Mesenchymal stem cell (in vitro differentiated cells and primary cell): ENCODE data around the gene TBC1D17.
A peak's percentile ranks its signal among the peaks of the same experiment; 100 is the strongest.

Experiments
- DNase-seq: peaks from one replicate; pipeline ENCODE4 v3.0.0-alpha.2; 2013
- H2AFZ ChIP-seq: one replicate; pipeline ENCODE4 v1.6.1; 2013; ENCODE audit warnings: low read depth, mild to moderate bottlenecking, control low read depth, inconsistent platforms, low read length, moderate library complexity
- H2AK5ac ChIP-seq: 2 replicates; pipeline ENCODE4 v1.6.1; 2013; ENCODE audit warnings: low read length, moderate library complexity, mild to moderate bottlenecking, inconsistent platforms; ENCODE audit not compliant: severe bottlenecking
- H2BK120ac ChIP-seq: one replicate; pipeline ENCODE4 v1.6.1; 2013; ENCODE audit warnings: low read depth, mild to moderate bottlenecking, inconsistent platforms, low read length, moderate library complexity
- H2BK12ac ChIP-seq, 2 experiments: one replicate each; pipeline ENCODE4 v1.6.1; 2013; ENCODE audit warnings: inconsistent platforms in 2 of 2, low read length in 2 of 2, mild to moderate bottlenecking in 2 of 2, moderate library complexity in 2 of 2, control low read depth in 1 of 2
- H2BK15ac ChIP-seq: one replicate; pipeline ENCODE4 v1.6.1; 2013; ENCODE audit warnings: mild to moderate bottlenecking, low read depth, inconsistent platforms; ENCODE audit not compliant: poor library complexity, severe bottlenecking
- H2BK5ac ChIP-seq: 2 replicates; pipeline ENCODE4 v1.6.1; 2013; ENCODE audit warnings: low read depth, mild to moderate bottlenecking, low read length, control low read depth, inconsistent platforms; ENCODE audit not compliant: poor library complexity, severe bottlenecking
- H3K14ac ChIP-seq, 2 experiments: one replicate each; pipeline ENCODE4 v1.6.1; 2013; ENCODE audit warnings: inconsistent platforms in 2 of 2, low read length in 2 of 2, control low read depth in 1 of 2, mild to moderate bottlenecking in 1 of 2, moderate library complexity in 1 of 2
- H3K18ac ChIP-seq, 2 experiments: one replicate each; pipeline ENCODE4 v1.6.1; 2013; ENCODE audit warnings: inconsistent platforms in 2 of 2, low read length in 2 of 2, control low read depth in 1 of 2, low read depth in 1 of 2, mild to moderate bottlenecking in 1 of 2
- H3K23ac ChIP-seq, 2 experiments: one replicate each; pipeline ENCODE4 v1.6.1; 2013; ENCODE audit warnings: inconsistent platforms in 2 of 2, low read length in 2 of 2, mild to moderate bottlenecking in 2 of 2, moderate library complexity in 2 of 2, control low read depth in 1 of 2
- H3K27ac ChIP-seq: 2 replicates; pipeline ENCODE4 v1.5.1; 2013; ENCODE audit warnings: mild to moderate bottlenecking, moderate library complexity, low read length, control low read depth, inconsistent platforms; ENCODE audit not compliant: poor library complexity, severe bottlenecking
- H3K27me3 ChIP-seq, 2 experiments: 2 replicates each; pipeline versions ENCODE4 v1.6.1 to v1.7.0; 2013; ENCODE audit warnings: low read length in 2 of 2, mild to moderate bottlenecking in 2 of 2, moderate library complexity in 2 of 2, control low read depth in 1 of 2, inconsistent platforms in 1 of 2; ENCODE audit not compliant: control insufficient read depth in 1 of 2, insufficient read depth in 1 of 2
- H3K36me3 ChIP-seq, 2 experiments: 2 replicates each; pipeline versions ENCODE4 v1.6.1 to v1.7.0; 2013; ENCODE audit warnings: low read length in 2 of 2, control low read depth in 1 of 2, inconsistent platforms in 1 of 2, low read depth in 1 of 2, mild to moderate bottlenecking in 1 of 2; ENCODE audit not compliant: insufficient read depth in 2 of 2, control insufficient read depth in 1 of 2
- H3K4ac ChIP-seq, 2 experiments: one replicate each; pipeline ENCODE4 v1.6.1; 2013; ENCODE audit warnings: inconsistent platforms in 2 of 2, low read length in 2 of 2, mild to moderate bottlenecking in 2 of 2, moderate library complexity in 2 of 2, control low read depth in 1 of 2, low read depth in 1 of 2
- H3K4me1 ChIP-seq: 2 replicates; pipeline ENCODE4 v1.6.1; 2013; ENCODE audit warnings: low read depth, low read length, control low read depth; ENCODE audit not compliant: control insufficient read depth, insufficient read depth
- H3K4me2 ChIP-seq: 2 replicates; pipeline ENCODE4 v1.6.1; 2013; ENCODE audit warnings: low read length, mild to moderate bottlenecking, inconsistent platforms; ENCODE audit not compliant: poor library complexity, severe bottlenecking
- H3K4me3 ChIP-seq, 2 experiments: 2 replicates each; pipeline versions ENCODE4 v1.5.1 to v1.7.0; 2013; ENCODE audit warnings: low read length in 2 of 2, mild to moderate bottlenecking in 2 of 2, control low read depth in 1 of 2, low read depth in 1 of 2; ENCODE audit not compliant: insufficient read depth in 1 of 2
- H3K79me1 ChIP-seq: replicated peaks from 2 replicates; pipeline ENCODE4 v1.6.1; 2013; ENCODE audit warnings: mild to moderate bottlenecking, control low read depth, low read length, inconsistent platforms; ENCODE audit not compliant: poor library complexity, severe bottlenecking
- H3K9ac ChIP-seq: 2 replicates; pipeline ENCODE4 v1.7.0; 2013; ENCODE audit warnings: mild to moderate bottlenecking, low read length, moderate library complexity
- H3K9me3 ChIP-seq: 2 replicates; pipeline ENCODE4 v1.7.0; 2013; ENCODE audit warnings: mild to moderate bottlenecking, low read length; ENCODE audit not compliant: control insufficient read depth
- H4K8ac ChIP-seq: one replicate; pipeline ENCODE4 v1.6.1; 2013; ENCODE audit warnings: inconsistent platforms, mild to moderate bottlenecking, low read length, moderate library complexity
- H4K91ac ChIP-seq: one replicate; pipeline ENCODE4 v1.6.1; 2013; ENCODE audit warnings: mild to moderate bottlenecking, low read length, inconsistent platforms
- WGBS: methylation state at CpG from one replicate; pipeline ENCODE4 v1.1.7; 2013; ENCODE audit warnings: mixed read lengths; 5-methylcytosine and 5-hydroxymethylcytosine counted together

Gene TBC1D17

GRCh38 chr19:49877879-49878743 lies 609 bp downstream of the TBC1D17 start:
- H2BK5ac ChIP-seq, result peak overlapping the region; percentile 87
- peak overlapping the region; percentile 93 for H2BK15ac ChIP-seq
- peaks cover 57% of the 10 kb centered on the region for H3K79me1 ChIP-seq
- peaks cover 53 to 59% of the 10 kb centered on the region in 2 experiments for H3K36me3 ChIP-seq
- H4K8ac ChIP-seq, result peak overlapping the region; percentile 68
- peak overlapping the region; percentile 76 for H3K4me2 ChIP-seq
- H2BK12ac ChIP-seq, result no peak overlapping the region
- no peak overlapping the region for H2AK5ac ChIP-seq
- H3K14ac ChIP-seq, result peak overlapping the region in 1 of 2 experiments; percentile 50
- no peaks in the 10 kb centered on the region for H3K27me3 ChIP-seq
- peak overlapping the region; percentile 77 for H2AFZ ChIP-seq
- H3K18ac ChIP-seq, result peak overlapping the region; percentile 85 to 95
- H3K27ac ChIP-seq, result peak overlapping the region; percentile 98
- peak overlapping the region in 1 of 2 experiments; percentile 81 for H3K23ac ChIP-seq
- peak overlapping the region; percentile 88 to 99 for H3K4me3 ChIP-seq
- peaks cover 2% of the 10 kb centered on the region for H3K9me3 ChIP-seq
- peak overlapping the region in 1 of 2 experiments; percentile 99 for H3K4ac ChIP-seq
- 9% methylated on average over 39 of the region's 41 CpGs for WGBS
- H4K91ac ChIP-seq, result peak overlapping the region; percentile 48
- H2BK120ac ChIP-seq, result peak overlapping the region; percentile 44
- H3K9ac ChIP-seq, result peak overlapping the region; percentile 100
- H3K4me1 ChIP-seq, result peaks cover 28% of the 10 kb centered on the region
- DNase-seq, result peak; percentile 98

- H3K27ac ChIP-seq, result peak overlapping the region; percentile 71
- H3K18ac ChIP-seq, result peak overlapping the region in 1 of 2 experiments; percentile 93
- peak overlapping the region in 1 of 2 experiments; percentile 81 for H3K23ac ChIP-seq
- H4K8ac ChIP-seq, result no peak overlapping the region
- peak overlapping the region in 1 of 2 experiments; percentile 99 for H3K4me3 ChIP-seq
- peaks cover 28% of the 10 kb centered on the region for H3K4me1 ChIP-seq
- H3K79me1 ChIP-seq, result peaks cover 61% of the 10 kb centered on the region
- no peak overlapping the region for H2BK12ac ChIP-seq
- no peak overlapping the region for H2BK120ac ChIP-seq
- H3K36me3 ChIP-seq, result peaks cover 59 to 60% of the 10 kb centered on the region in 2 experiments
- H3K4me2 ChIP-seq, result peak overlapping the region; percentile 76
- H4K91ac ChIP-seq, result no peak overlapping the region
- WGBS, result 89% methylated on average over 9 of the region's 9 CpGs
- peak overlapping the region in 1 of 2 experiments; percentile 19 for H3K4ac ChIP-seq
- no peak overlapping the region for H2BK15ac ChIP-seq
- H2AK5ac ChIP-seq, result no peak overlapping the region
- DNase-seq, result no peak
- H2BK5ac ChIP-seq, result no peak overlapping the region
- H3K14ac ChIP-seq, result peak overlapping the region in 1 of 2 experiments; percentile 35
- H2AFZ ChIP-seq, result no peak overlapping the region
- H3K27me3 ChIP-seq, result no peaks in the 10 kb centered on the region
- H3K9me3 ChIP-seq, result peaks cover 3% of the 10 kb centered on the region
- H3K9ac ChIP-seq, result peak overlapping the region; percentile 100
Measured at GRCh38 chr19:49878744-49879070, 1.2 kb downstream of the TBC1D17 start.

- Histone ChIP-seq H2BK120ac (no peak overlapping the region), H3K9ac (peak overlapping the region; percentile 100), H2BK12ac (no peak overlapping the region), H2AFZ (no peak overlapping the region), H3K4me1 (peaks cover 26% of the 10 kb centered on the region), H3K9me3 (peaks cover 3% of the 10 kb centered on the region), H3K4me3 (peak overlapping the region in 1 of 2 experiments; percentile 99), H3K14ac (no peak overlapping the region), H3K27me3 (no peaks in the 10 kb centered on the region), H2BK15ac (no peak overlapping the region), H3K23ac (no peak overlapping the region), H3K4me2 (no peak overlapping the region), H3K27ac (no peak overlapping the region), H4K91ac (no peak overlapping the region), H2AK5ac (no peak overlapping the region), H4K8ac (no peak overlapping the region), H3K18ac (no peak overlapping the region), H3K36me3 (peaks cover 60 to 62% of the 10 kb centered on the region in 2 experiments), H3K4ac (no peak overlapping the region), H2BK5ac (no peak overlapping the region), H3K79me1 (peaks cover 58% of the 10 kb centered on the region)
- DNase-seq, result no peak
- 96% methylated on average over 12 of the region's 12 CpGs for WGBS
Measured at GRCh38 chr19:49879243-49879963, 1.9 kb downstream of the TBC1D17 start.
